ENCODE results near the gene ASXL2. TPM values are rescaled to one million over a fixed set of nuclear protein-coding genes. Genes with fewer than 3 reads are reported as not detected.

Gene ASXL2
- total RNA-seq, 1 experiment from 2014 or later: 6.6 TPM

DNA sequence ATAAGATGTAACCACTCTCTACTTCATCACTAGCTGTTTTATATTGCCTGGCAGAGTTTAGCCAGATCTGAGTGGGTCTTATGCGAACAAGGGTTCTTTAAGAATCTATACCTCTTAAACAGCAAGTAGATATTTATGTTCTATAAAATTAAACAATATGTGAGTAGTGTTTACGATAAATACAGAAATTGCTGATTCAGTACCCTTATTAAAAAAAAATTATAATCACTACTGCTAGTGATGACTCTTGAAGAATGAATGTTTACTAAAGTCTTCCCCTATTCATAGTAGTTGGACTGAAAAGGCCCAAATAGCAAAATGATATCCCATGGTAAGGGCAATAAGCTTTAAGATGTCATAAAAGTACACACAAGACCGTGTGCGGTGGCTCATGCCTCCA, 106.2 kb downstream of the ASXL2 start:
- no peak for DNase-seq (ENCODE audit: low read depth)
- in situ Hi-C loops (cut with HindIII; ENCODE audit: low pct_unique_long_range_greater_than_20kb, low sequenced_read_pairs): no loop called here

DNA sequence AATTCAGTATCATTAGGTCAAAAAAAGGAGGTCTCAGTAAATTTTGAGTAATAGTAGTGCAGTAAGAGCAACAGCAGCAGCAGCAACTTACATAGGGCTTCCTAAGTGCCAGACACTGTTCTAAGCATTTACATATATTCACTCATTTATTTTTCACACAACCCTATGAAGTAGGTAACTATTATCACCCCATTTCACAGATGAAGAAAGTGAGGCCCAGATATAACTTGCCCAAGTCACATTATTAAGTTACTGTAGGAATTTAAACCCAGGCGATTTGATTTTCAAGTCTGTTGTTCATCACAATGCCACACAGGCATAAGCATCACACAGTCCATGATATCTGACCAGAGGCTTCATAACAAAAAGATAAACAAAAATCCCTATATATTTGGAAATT, 114.7 kb downstream of the ASXL2 start:
- in situ Hi-C loops (cut with HindIII; ENCODE audit: low pct_unique_long_range_greater_than_20kb, low sequenced_read_pairs): no loop called here
- DNase-seq (ENCODE audit: low read depth): no peak

DNA sequence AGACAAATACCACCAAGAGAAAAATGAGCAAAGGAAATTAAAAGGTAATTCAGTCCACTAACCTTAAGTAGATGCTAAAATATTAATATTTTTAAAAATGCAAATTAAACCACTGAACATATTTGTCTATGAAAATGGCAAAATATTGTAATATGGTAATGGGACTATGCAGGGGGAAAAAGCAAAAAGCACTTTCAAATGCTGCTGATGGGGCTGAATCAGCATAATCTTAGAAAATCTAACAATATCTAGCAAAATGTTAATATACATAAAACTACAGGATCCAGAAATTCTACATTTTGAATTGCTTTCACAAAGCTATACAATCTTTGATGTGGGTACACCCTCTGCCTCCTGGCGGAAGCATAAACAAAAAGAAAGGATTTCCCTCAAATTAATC, 118.0 kb downstream of the ASXL2 start:
- DNase-seq (ENCODE audit: low read depth): no peak
- in situ Hi-C loops (cut with HindIII; ENCODE audit: low pct_unique_long_range_greater_than_20kb, low sequenced_read_pairs): no loop called here

DNA sequence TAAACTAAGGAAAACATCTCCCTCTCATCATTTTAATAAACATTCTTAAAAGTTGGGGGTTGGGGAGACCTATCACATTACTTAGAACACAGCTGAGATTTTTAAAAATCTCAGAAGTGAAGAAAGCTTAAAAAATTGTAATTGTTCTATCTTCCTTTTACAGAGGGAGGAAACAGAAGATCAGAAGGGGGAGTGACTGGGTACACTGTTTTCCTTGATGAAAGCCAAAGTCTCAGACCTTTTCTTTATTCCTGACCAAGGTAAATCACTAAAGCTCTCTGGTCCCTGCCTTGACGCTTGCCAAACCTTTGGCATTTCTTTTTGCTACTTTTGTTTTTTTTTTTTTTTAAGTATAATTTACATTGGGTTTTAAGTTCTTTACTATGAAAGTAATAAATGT, 119.9 kb downstream of the ASXL2 start:
- DNase-seq (ENCODE audit: low read depth): no peak
- in situ Hi-C loops (cut with HindIII; ENCODE audit: low pct_unique_long_range_greater_than_20kb, low sequenced_read_pairs): no loop called here

DNA sequence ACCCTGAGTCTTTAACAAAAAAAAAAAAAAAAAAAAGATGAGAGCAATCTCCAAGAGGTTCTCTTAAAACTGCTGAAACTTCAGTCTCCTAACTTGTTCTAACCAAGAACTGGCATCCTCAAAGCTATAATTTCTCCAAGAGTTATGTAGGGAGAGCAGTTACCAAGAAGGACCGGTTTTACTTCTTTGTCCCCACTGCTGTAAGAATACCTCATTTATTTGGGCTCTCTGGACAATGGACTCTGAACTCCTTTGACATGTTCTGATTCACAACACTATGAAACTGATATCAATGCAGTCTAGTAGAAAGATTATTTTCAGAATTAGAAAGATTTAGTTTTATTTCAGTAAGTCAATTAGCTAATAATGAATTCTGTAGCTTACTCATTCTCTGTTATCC, 120.4 kb downstream of the ASXL2 start:
- in situ Hi-C loops (cut with HindIII; ENCODE audit: low pct_unique_long_range_greater_than_20kb, low sequenced_read_pairs): no loop called here
- DNase-seq (ENCODE audit: low read depth): no peak

DNA sequence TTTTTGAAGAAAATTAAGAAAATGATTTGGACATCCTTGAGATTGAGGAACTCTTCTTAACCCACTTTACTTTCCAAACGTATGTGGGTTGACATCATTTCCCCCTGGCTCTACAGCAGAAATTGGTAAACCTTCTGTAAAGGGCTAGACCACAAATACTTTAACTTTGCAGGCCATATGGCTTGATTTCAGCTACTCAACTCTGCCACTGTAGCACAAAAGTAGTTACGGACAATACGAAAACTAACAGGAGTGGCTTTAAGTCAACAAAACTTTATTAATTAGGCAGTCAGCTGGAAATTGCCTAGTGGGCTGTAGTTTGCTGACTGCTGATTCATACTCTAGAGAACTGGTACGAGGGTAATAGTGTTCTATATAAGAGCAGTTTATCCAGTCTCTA, 121.8 kb downstream of the ASXL2 start:
- no peak for DNase-seq (ENCODE audit: low read depth)
- in situ Hi-C loops (cut with HindIII; ENCODE audit: low pct_unique_long_range_greater_than_20kb, low sequenced_read_pairs): no loop called here

DNA sequence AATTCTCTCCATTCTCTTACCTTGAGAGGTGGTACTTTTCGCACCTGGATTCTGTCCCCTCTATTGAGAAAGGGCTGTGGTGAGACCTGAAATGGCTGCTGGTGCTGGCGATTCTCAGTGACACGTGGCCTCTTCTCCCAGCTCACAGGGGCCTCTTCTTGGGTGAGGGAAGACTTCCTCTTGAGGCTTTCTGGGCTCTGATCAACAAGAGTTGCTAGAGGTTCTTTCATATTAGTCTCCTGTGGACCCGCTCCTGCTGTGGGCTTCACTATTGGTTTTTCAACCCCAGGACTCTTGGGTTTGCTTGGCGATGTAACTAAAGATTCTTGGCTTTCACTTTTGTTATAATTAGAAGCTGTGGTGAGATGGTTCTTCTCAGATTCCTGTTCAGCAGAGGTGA, 128.6 kb downstream of the ASXL2 start:
- in situ Hi-C loops (cut with HindIII; ENCODE audit: low pct_unique_long_range_greater_than_20kb, low sequenced_read_pairs): no loop called here
- DNase-seq (ENCODE audit: low read depth): no peak

DNA sequence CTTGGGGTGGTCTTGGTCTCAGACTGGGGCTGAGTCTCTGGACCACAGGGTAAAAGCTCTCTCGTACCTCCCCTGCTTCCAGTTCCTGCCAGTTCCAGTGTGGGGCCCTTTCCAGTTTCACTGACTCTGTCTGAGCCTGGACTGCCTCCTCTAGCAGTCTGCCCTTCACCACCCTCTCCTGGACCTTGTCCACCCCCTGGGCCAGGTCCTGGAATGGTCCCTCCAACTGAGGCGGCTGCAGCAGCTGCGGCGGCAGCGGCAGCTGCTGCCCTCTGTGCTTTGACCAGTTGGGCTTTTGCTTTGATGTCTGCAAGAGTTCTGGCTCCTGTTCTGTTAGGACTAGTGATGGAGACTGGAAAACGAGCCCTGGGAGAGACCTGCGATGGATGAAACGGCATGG, 134.2 kb downstream of the ASXL2 start:
- no peak for DNase-seq (ENCODE audit: low read depth)
- in situ Hi-C loops (cut with HindIII; ENCODE audit: low pct_unique_long_range_greater_than_20kb, low sequenced_read_pairs): no loop called here

DNA sequence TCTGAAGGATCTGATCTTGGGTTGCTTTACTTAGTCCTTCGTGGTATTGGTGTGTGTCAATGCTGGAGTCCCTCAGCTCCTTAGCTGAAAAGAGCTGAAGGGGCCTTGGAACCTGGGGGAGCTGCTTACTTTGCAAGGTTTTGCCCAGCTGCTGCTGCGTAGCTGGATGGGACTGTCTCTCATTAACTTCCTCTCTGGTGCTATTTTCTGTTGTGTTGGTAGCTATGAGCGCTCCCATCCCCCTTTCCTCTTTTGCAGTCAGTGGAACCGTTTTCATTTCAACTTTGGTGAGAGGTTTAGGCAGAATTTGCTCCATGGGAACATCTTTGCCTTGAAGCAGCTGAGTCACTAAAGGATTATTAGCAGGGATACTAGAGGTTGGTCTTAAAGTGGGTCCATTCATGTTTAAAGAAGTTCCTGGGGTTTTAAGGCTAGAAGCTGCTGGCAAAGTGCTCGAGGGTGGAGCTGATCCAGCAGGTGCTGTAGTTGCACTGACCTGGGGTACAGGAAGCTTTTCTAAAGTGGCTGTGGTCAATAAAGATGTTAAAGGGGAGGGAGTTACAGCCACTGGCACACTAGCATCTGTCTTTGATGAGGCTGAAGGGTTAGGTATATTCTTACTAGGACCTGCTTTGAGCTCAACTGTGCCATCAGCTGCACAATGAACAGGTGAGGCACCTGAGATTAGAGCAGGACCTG, 135.0 kb downstream of the ASXL2 start:
- in situ Hi-C loops (cut with HindIII; ENCODE audit: low pct_unique_long_range_greater_than_20kb, low sequenced_read_pairs): no loop called here
- DNase-seq (ENCODE audit: low read depth): no peak

DNA sequence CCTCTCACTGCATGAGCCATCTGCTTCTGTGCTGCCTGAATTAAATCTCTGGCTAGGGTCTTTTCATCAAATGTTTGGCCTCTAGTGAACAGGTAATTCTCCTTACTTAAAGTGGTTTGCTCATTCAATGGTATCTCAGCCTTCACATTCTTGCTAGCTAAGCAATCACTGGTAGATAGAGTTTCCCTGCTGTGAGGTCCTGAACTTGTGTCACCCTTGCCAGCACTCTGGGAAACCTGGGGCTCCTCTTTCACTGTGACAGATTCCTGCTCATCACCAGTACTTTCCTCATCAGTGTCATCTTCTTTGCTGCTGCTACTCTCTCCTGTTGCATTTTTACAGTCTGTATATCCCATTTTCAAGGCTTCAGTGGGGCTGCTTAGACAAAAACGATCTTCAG, 135.8 kb downstream of the ASXL2 start:
- no peak for DNase-seq (ENCODE audit: low read depth)
- in situ Hi-C loops (cut with HindIII; ENCODE audit: low pct_unique_long_range_greater_than_20kb, low sequenced_read_pairs): no loop called here

DNA sequence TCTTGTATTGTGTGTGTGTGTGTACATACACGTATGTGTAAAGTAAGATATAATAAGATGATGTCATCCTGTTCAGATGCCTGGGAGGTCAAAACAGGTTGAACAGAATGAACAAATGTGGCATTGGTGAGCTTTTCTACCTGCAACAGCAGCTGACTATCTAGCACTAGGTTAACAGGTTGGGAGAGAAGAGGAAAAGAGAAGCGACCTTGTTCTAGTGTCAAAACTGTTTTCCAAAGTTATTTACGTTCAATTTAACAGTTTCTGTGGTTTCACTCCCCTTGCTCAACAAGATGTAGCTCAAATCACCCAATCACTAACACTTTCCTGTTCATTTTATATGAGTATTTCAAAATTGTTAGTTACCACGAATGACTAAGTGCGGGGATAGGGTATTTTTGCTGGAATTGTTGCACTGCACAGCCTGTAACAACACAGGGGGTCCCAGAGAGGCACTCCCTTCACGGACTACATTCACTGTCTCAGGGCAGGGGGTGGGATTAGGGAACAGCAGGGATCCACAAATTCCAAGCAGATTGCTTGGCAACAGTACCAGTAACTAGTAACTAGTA, 137.4 kb downstream of the ASXL2 start:
- no peak for DNase-seq (ENCODE audit: low read depth)
- in situ Hi-C loops (cut with HindIII; ENCODE audit: low pct_unique_long_range_greater_than_20kb, low sequenced_read_pairs): no loop called here

DNA sequence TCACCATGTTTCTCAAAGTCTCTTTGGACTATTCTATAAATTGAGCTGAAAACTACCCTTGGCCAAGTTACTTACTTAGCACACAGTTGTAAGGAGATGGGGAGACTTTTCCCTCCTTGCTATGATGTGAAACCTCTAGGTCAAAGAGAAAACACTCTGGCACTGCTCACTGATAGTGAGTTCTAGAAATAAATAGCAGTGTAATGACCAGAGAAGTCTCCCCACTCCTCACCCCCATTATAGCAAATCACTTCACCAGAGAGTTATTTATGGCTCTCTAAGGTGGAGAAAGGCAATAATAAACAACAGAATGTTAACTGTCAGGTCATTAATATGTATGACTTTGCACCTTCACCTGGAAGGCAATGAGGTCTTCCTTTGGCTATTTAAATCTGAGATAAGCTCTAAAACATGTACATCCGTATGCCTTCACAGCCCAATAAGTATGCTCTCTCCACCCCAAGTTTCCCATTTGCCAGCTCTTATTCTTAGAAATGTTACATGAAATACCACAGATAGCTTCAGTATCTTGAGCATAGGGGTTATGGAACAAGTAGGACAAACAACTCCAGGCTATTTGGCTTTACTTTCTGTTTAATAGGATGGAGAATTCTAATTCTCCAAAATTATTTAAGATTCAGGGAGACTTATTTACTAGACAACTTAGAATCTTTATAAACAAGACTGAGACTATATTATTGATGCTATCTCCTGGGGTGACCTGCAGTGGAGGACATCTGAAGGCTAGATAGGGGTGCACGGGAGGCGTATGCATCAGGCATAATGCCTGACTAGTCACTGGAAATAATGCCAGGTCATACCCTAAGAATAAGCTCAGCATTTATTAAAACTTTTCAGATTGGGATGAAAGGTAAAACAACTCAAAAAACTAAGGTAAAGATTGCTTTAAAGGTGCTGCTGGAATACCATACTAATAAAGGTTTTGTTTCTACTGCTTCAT, 139.6 kb downstream of the ASXL2 start:
- no peak for DNase-seq (ENCODE audit: low read depth)
- in situ Hi-C loops (cut with HindIII; ENCODE audit: low pct_unique_long_range_greater_than_20kb, low sequenced_read_pairs): no loop called here

DNA sequence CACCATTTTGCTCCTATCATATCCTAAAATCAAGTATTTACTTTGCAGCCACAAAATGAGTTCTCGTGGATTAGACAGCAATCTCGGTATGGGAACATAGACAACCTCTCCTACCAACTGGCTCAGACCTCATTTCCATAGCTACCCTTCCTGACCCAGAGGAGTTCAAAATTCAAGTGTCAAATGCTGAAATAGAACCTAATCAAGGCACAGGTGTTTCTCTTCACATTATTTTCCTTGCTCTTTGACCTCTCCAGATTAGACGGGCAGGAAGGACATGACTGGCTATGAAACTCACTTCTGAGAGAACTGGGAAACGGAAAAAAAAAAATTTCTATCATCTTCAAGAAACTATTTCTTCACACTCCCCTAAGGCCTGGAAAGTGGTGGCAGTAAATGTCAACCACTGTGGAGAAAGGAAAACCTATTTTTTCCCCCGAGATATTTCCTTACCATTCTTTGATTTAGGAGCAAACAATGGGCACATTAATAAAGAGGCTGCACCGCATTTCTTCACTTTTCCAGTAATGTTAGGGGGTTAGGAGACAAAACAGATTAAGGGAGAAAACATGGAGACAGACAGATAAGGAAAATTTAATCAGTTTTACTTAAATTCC, 141.3 kb downstream of the ASXL2 start:
- no peak for DNase-seq (ENCODE audit: low read depth)
- in situ Hi-C loops (cut with HindIII; ENCODE audit: low pct_unique_long_range_greater_than_20kb, low sequenced_read_pairs): no loop called here

DNA sequence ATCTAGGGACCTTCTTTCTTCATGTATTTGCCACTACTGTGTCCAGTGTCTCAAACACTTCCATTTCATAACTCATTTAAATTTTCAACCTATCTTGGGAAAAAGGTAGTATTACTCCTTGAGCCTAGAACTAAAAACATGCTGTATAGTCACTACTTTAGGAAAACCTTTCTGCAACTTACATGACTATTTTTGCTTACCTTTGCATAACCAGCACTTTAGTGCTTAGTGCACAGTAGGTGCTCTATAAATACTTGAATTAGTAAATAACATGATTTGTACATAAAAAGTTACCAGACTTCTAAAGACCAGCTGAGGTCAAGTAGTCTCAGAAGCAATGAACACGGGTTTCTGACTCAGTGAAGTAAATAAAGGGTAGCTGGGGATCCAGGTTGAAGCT, 142.5 kb downstream of the ASXL2 start:
- DNase-seq (ENCODE audit: low read depth): no peak
- in situ Hi-C loops (cut with HindIII; ENCODE audit: low pct_unique_long_range_greater_than_20kb, low sequenced_read_pairs): no loop called here

DNA sequence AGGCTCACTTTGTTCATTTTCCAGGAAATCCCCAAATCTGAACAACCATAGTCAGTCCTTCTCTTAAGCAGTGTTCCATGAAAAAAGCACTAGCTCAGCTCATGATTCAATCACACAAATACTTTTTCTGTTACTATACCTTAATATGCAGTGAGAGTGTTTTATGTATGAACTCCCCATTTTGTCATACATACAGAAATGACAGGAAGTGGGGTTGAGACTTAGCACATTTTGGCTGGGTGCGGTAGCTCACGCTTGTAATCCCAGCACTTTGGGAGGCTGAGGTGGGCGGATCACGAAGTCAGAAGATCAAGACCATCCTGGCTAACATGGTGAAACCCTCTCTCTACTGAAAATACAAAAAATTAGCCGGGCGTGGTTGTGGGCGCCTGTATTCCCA, 149.7 kb downstream of the ASXL2 start:
- in situ Hi-C loops (cut with HindIII; ENCODE audit: low pct_unique_long_range_greater_than_20kb, low sequenced_read_pairs): no loop called here
- no peak for DNase-seq (ENCODE audit: low read depth)

DNA sequence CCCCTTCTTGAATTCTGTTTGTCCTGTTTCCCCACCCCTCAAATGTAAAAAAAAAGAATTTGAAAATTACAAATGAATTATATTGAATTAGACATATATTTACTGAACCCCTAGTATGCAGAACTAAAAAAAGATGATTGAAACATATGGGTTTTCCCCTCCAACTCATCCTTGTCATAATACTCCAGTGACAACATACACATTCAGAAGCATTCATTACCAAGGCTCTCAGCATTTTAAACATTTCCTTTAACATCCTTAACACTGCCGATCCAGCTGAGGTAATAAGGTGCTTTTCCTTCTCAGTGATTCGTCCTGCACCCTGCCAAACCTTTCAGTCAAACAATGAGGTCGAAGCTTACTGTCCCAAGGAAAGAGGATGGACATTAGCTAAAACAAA, 151.8 kb downstream of the ASXL2 start:
- no peak for DNase-seq (ENCODE audit: low read depth)
- in situ Hi-C loops (cut with HindIII; ENCODE audit: low pct_unique_long_range_greater_than_20kb, low sequenced_read_pairs): no loop called here

DNA sequence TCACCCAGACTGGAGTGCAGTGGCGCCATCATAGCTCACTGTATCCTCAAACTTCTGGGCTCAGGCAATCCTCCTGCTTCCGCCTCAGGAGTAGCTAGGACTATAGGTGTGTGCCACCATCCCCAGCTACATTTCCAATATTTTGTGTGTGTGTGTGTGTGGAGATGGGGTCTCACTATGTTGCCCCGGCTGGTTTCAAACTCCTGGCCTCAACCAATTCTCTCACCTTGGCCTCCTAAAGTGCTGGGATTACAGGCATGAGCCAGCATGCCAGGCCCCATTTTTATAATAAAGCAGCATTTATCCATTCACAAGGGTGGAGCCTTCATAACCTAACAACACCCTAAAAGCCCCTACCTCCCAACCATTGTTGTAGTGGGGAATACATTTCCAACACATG, 152.4 kb downstream of the ASXL2 start:
- DNase-seq (ENCODE audit: low read depth): no peak
- in situ Hi-C loops (cut with HindIII; ENCODE audit: low pct_unique_long_range_greater_than_20kb, low sequenced_read_pairs): no loop called here

DNA sequence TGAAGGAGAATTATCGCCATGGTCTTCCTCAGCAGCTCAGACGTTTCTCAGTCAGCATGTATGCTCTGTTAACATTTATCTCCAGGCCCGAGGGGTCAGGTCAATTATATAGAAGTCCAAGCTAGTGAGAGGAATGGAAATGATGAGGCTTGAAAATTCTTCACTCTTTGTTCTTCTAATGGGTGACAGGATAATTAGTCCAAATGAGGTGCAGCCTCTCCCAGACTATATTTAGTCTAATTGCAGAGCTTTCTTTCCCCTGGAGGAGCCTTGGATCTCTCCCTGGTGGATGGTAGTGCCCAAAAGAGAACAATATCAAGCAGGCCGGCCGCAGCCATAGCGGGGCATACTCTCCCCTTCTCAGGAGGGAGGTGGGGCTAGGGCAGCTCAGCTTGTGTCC, 153.5 kb downstream of the ASXL2 start:
- in situ Hi-C loops (cut with HindIII; ENCODE audit: low pct_unique_long_range_greater_than_20kb, low sequenced_read_pairs): no loop called here

DNA sequence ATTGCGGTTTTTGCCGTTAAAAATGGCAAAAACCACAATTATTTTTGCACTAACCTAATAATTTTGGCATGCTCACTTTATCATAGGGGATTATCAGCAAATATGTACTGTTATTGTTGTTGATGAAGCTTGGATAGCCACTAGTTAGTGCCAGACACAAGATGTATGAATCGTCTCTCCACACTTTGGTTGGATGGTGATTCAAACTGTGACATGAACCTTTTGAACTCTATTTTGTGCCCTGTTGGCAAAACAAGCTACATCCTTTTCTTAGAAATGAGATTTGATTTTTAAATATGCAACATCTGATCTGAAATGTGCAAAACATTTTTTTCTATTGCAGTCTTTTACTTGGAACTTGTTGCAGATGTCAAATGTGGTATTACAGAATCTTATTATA, 156.1 kb downstream of the ASXL2 start:
- in situ Hi-C loops (cut with HindIII; ENCODE audit: low pct_unique_long_range_greater_than_20kb, low sequenced_read_pairs): no loop called here

More for the DNA sequence above, 153.5 kb downstream of the ASXL2 start:
- DNase-seq (ENCODE audit: low read depth): no peak

More for the DNA sequence above, 156.1 kb downstream of the ASXL2 start:
- no peak for DNase-seq (ENCODE audit: low read depth)

Measured in Caki2 (cell line).